ENCODE measurements around the gene FBLN5.

Gene FBLN5

GRCh38 chr14:91885113-91885712, 62.3 kb downstream of the FBLN5 start:
- Histone ChIP-seq H3K27ac (ENCODE audit: low read length) (no peak overlapping the region), H3K4me3 (ENCODE audit: low read length) (no peak overlapping the region), H3K9me3 (ENCODE audit: insufficient read depth, low read length) (no peaks in the 10 kb centered on the region), H3K79me2 (ENCODE audit: low read length) (no peaks in the 10 kb centered on the region), H3K36me3 (replicated peaks; ENCODE audit: low read depth, low read length) (no peaks in the 10 kb centered on the region), H4K20me1 (ENCODE audit: insufficient read depth, low read length) (no peaks in the 10 kb centered on the region), H3K4me1 (ENCODE audit: low read length) (peaks cover 17% of the 10 kb centered on the region), H3K27me3 (ENCODE audit: low read depth, low read length) (no peaks in the 10 kb centered on the region), H2AFZ (ENCODE audit: low read depth, low read length) (no peak overlapping the region), H3K4me2 (ENCODE audit: low read length) (no peak overlapping the region), H3K9ac (ENCODE audit: low read length) (no peak overlapping the region)
- no peak for TF ChIP-seq CTCF (IDR thresholded peaks at IDR 0.05; ENCODE audit: low read depth, low read length)
- no peak for TF ChIP-seq EZH2phosphoT487 (IDR thresholded peaks at IDR 0.05; ENCODE audit: low read depth)

DNA sequence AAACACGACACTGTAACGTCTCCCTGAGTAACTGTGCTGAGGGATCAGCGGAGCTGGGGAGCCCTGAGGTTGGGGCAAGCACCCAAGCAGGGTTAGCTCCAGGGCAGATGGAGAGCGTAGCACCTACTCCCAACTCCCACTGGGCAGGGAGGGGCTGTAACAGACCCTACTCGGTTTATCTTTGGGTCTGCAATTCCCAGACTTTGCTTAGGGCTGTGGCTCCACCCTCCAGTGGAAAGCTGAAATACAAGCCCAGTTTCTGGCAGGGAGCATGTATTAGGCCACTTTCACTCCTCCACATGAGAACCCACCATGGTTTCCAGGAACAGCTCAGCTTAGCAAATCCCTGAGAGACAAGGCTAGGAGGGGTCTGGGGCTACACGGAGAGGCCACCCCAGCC, 62.8 kb downstream of the FBLN5 start:
- Histone ChIP-seq H3K4me3 (ENCODE audit: low read length) (no peak overlapping the region), H3K9me3 (ENCODE audit: insufficient read depth, low read length) (no peaks in the 10 kb centered on the region), H3K79me2 (ENCODE audit: low read length) (no peaks in the 10 kb centered on the region), H3K27ac (ENCODE audit: low read length) (no peak overlapping the region), H4K20me1 (ENCODE audit: insufficient read depth, low read length) (no peaks in the 10 kb centered on the region), H3K4me2 (ENCODE audit: low read length) (no peak overlapping the region), H3K9ac (ENCODE audit: low read length) (no peak overlapping the region), H3K4me1 (ENCODE audit: low read length) (peaks cover 17% of the 10 kb centered on the region), H3K27me3 (ENCODE audit: low read depth, low read length) (no peaks in the 10 kb centered on the region), H3K36me3 (replicated peaks; ENCODE audit: low read depth, low read length) (no peaks in the 10 kb centered on the region), H2AFZ (ENCODE audit: low read depth, low read length) (no peak overlapping the region)
- TF ChIP-seq EZH2phosphoT487 (IDR thresholded peaks at IDR 0.05; ENCODE audit: low read depth) (no peak), CTCF (IDR thresholded peaks at IDR 0.05; ENCODE audit: low read depth, low read length) (no peak)

- Histone ChIP-seq H3K9me3 (ENCODE audit: insufficient read depth, low read length) (no peaks in the 10 kb centered on the region), H3K27ac (ENCODE audit: low read length) (no peak overlapping the region), H3K4me2 (ENCODE audit: low read length) (no peak overlapping the region), H3K79me2 (ENCODE audit: low read length) (no peaks in the 10 kb centered on the region), H3K4me3 (ENCODE audit: low read length) (no peak overlapping the region), H3K27me3 (ENCODE audit: low read depth, low read length) (no peaks in the 10 kb centered on the region), H3K4me1 (ENCODE audit: low read length) (peaks cover 17% of the 10 kb centered on the region), H2AFZ (ENCODE audit: low read depth, low read length) (no peak overlapping the region), H3K36me3 (replicated peaks; ENCODE audit: low read depth, low read length) (no peaks in the 10 kb centered on the region), H3K9ac (ENCODE audit: low read length) (no peak overlapping the region), H4K20me1 (ENCODE audit: insufficient read depth, low read length) (no peaks in the 10 kb centered on the region)
- TF ChIP-seq EZH2phosphoT487 (IDR thresholded peaks at IDR 0.05; ENCODE audit: low read depth) (no peak), CTCF (IDR thresholded peaks at IDR 0.05; ENCODE audit: low read depth, low read length) (no peak)
Measured at GRCh38 chr14:91883753-91884152, 63.7 kb downstream of the FBLN5 start.

DNA sequence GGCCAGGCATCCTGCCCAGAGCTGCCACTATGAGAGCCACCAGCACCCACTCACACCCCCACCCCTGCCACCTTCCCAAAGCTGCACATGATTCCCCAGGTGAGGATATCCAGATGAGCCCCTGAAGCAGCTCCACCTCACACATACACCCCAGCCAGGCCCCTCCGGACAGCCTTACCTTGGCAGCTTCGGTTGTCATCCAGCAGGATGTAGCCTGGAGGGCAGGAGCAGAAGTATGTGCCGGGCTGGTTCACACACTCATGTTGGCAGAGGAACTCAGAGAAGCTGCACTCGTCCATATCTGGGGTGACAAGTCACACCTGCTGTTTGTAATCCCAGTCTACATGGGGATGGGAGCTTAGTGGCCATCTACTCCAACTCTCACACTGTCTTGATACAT, 64.7 kb downstream of the FBLN5 start:
- H3K9ac ChIP-seq (ENCODE audit: low read length), result peak overlapping the region; percentile 5; the same call in 1 of the 2 replicates
- H3K4me3 ChIP-seq (ENCODE audit: low read length), result peak overlapping the region; percentile 42; the same call in 1 of the 2 replicates
- TF ChIP-seq EZH2phosphoT487 (IDR thresholded peaks at IDR 0.05; ENCODE audit: low read depth), result no peak
- no peak for TF ChIP-seq CTCF (IDR thresholded peaks at IDR 0.05; ENCODE audit: low read depth, low read length)
- H3K27me3 ChIP-seq (ENCODE audit: low read depth, low read length), result no peaks in the 10 kb centered on the region
- H3K79me2 ChIP-seq (ENCODE audit: low read length), result no peaks in the 10 kb centered on the region
- no peaks in the 10 kb centered on the region for H3K36me3 ChIP-seq (replicated peaks; ENCODE audit: low read depth, low read length)
- no peak overlapping the region for H3K27ac ChIP-seq (ENCODE audit: low read length)
- H3K4me1 ChIP-seq (ENCODE audit: low read length), result peaks cover 20% of the 10 kb centered on the region
- H3K9me3 ChIP-seq (ENCODE audit: insufficient read depth, low read length), result no peaks in the 10 kb centered on the region
- H3K4me2 ChIP-seq (ENCODE audit: low read length), result peak overlapping the region; percentile 62
- H2AFZ ChIP-seq (ENCODE audit: low read depth, low read length), result peak overlapping the region; percentile 35; the same call in 1 of the 2 replicates
- H4K20me1 ChIP-seq (ENCODE audit: insufficient read depth, low read length), result no peaks in the 10 kb centered on the region
